Smooth muscle cell (in vitro differentiated cells): Measurements from ENCODE around the gene SLC27A4. TPM values are rescaled to one million over a fixed set of nuclear protein-coding genes. Genes with fewer than 3 reads are reported as not detected.
A peak's percentile ranks its signal among the peaks of the same experiment; 100 is the strongest.

Experiments
- DNase-seq: peaks from one replicate; lab custom pipeline; 2025; ENCODE audit not compliant: unreplicated experiment; lab: John Stamatoyannopoulos, UW
- H2AFZ ChIP-seq: fragments of 200-600 bp; sonication (generic); 2 replicates; pipeline ENCODE4 v1.6.0; 2016; ENCODE audit warnings: antibody characterized with exemption, low read depth, mild to moderate bottlenecking
- H3F3A ChIP-seq: fragments of 200-600 bp; sonication (generic); 2 replicates; pipeline ENCODE4 v1.6.0; 2017; ENCODE audit warnings: antibody characterized with exemption, low read depth
- H3K27ac ChIP-seq: fragments of 200-600 bp; sonication (generic); 2 replicates; pipeline ENCODE4 v1.5.1; 2016; ENCODE audit warnings: low read depth, mild to moderate bottlenecking
- H3K27me3 ChIP-seq: fragments of 200-600 bp; sonication (generic); 2 replicates; pipeline ENCODE4 v1.6.1; 2016; ENCODE audit warnings: low read depth, mild to moderate bottlenecking
- H3K36me3 ChIP-seq: fragments of 200-600 bp; sonication (generic); 2 replicates; pipeline ENCODE4 v1.5.1; 2016; ENCODE audit warnings: low read depth
- H3K4me1 ChIP-seq: fragments of 200-600 bp; sonication (generic); 2 replicates; pipeline ENCODE4 v1.5.1; 2016; ENCODE audit warnings: low read depth
- H3K4me2 ChIP-seq: fragments of 200-600 bp; sonication (generic); 2 replicates; pipeline ENCODE4 v1.6.0; 2016; ENCODE audit warnings: mild to moderate bottlenecking
- H3K4me3 ChIP-seq: fragments of 200-600 bp; sonication (generic); 2 replicates; pipeline ENCODE4 v1.5.1; 2016; ENCODE audit warnings: mild to moderate bottlenecking
- H3K79me2 ChIP-seq: fragments of 200-600 bp; sonication (generic); 2 replicates; pipeline ENCODE4 v1.6.0; 2016; ENCODE audit warnings: low read depth, mild to moderate bottlenecking
- H3K9ac ChIP-seq: fragments of 200-600 bp; sonication (generic); 2 replicates; pipeline ENCODE4 v1.6.0; 2016; ENCODE audit warnings: low read depth
- H3K9me3 ChIP-seq: fragments of 200-600 bp; sonication (generic); replicated peaks from 2 replicates; pipeline ENCODE4 v1.5.1; 2016; ENCODE audit warnings: low read depth
- H4K20me1 ChIP-seq: fragments of 200-600 bp; sonication (generic); 2 replicates; pipeline ENCODE4 v1.6.0; 2016; ENCODE audit warnings: low read depth
- WGBS: methylation state at CpG from one replicate; pipeline ENCODE4 v1.1.7; 2016; ENCODE audit warnings: low lambda C conversion rate; 5-methylcytosine and 5-hydroxymethylcytosine counted together
- polyA plus RNA-seq: library from polyadenylated mRNA; unstranded; fragments of >200 nt; fragmentation: Nextera tagmentation; extraction: Ambion mirVana; gene quantifications from 2 replicates; pipeline ENCODE4 v1.2.1, GENCODE V29; 2016
- total RNA-seq: library from RNA; depleted of rRNA; stranded (reverse); fragments of >200 nt; gene quantifications from 2 replicates; pipeline ENCODE4 v1.2.3, GENCODE V29; 2014
- TF ChIP-seq, protein P1 (sequence below): fragments of 200-600 bp; sonication (generic); IDR thresholded peaks from 2 replicates; pipeline ENCODE4 v1.5.1; 2017; ENCODE audit warnings: borderline replicate concordance, mild to moderate bottlenecking, antibody characterized with exemption; ENCODE audit not compliant: insufficient read depth, poor library complexity, severe bottlenecking

The SLC27A4 gene
- total and polyA plus RNA-seq, 2 experiments from 2014 or later = 10.3 to 10.4 TPM

DNA sequence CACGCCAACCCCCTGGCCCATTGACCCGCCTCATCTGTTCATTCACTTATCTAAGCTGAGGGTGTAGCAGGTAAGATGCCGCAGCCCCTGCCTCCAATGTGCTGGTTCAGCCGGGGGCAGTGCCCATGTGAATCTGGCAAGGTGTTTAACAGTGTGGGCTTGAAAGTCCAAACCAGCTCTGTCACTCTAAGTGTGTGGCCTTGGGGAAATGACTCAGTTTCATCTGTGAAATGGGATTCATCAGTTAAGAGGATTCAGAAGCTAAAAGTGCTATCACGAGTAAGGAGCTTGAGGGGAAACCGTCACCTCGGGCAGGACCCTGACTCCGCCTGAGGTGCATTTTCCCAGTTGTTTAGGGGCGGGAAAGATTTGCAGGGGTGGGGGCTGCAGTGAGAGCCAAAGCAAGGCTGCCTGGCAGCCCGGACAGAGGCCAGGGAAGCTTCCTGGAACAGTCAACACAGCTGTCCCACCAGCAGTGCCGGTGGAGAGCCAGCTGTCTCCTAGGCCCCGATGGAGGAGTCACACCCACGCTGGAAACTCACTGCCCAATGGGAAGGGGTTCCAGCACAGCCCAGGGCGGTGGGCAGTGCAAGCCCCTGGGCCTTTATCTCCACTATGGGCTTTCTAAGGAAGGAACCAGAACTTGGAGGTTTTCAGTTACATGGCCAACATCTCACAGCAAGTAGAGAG lies 21.1 kb downstream of the SLC27A4 start:
- Histone ChIP-seq H3K27me3 (no peaks in the 10 kb centered on the region), H2AFZ (peak overlapping the region; percentile 43), H3F3A (no peaks in the 10 kb centered on the region), H3K4me3 (peak overlapping the region; percentile 54), H3K79me2 (no peaks in the 10 kb centered on the region), H3K4me2 (peak overlapping the region; percentile 92), H3K4me1 (peaks cover 4% of the 10 kb centered on the region), H3K27ac (no peak overlapping the region), H3K9ac (no peak overlapping the region), H3K9me3 (no peaks in the 10 kb centered on the region), H3K36me3 (no peaks in the 10 kb centered on the region), H4K20me1 (no peaks in the 10 kb centered on the region)
- DNase-seq = no peak
- WGBS = 60% methylated on average over 14 of the region's 14 CpGs
- TF ChIP-seq, protein P1, sequence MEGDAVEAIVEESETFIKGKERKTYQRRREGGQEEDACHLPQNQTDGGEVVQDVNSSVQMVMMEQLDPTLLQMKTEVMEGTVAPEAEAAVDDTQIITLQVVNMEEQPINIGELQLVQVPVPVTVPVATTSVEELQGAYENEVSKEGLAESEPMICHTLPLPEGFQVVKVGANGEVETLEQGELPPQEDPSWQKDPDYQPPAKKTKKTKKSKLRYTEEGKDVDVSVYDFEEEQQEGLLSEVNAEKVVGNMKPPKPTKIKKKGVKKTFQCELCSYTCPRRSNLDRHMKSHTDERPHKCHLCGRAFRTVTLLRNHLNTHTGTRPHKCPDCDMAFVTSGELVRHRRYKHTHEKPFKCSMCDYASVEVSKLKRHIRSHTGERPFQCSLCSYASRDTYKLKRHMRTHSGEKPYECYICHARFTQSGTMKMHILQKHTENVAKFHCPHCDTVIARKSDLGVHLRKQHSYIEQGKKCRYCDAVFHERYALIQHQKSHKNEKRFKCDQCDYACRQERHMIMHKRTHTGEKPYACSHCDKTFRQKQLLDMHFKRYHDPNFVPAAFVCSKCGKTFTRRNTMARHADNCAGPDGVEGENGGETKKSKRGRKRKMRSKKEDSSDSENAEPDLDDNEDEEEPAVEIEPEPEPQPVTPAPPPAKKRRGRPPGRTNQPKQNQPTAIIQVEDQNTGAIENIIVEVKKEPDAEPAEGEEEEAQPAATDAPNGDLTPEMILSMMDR = no peak

DNA sequence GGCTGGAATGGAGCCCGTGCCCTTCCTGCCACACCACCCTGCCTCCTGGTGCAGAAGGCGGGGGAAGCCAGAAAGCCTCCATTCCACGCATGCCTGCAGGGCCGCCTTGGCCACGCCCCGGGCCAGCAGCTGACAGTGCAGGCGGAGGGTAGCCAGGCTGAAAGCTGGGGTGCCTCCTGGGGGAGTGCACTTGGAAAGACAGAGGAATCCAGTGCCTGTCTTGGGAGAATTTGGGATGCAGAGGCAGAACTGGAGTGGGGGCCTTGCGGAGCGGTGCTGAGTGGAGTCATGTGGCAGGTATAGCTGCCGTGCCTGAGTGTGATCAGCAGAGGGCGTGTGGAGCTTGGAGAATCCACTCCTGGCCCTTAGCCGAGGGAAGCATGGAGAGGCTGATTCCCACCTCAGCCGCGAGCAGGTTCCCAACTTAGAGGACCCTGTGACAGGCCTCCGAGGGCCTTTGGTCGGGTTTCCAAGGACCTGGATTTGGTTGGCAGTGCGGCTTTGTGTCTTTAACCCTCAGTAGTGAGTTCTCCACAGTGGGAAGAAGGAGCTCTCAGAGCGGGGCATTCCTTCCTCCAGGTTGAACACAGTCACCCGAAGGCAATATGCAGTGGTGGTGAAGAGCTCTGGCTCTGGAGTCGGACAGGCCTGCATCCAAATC lies 21.8 kb downstream of the SLC27A4 start:
- peak overlapping the region; percentile 92 for H3K4me2 ChIP-seq
- no peaks in the 10 kb centered on the region for H4K20me1 ChIP-seq
- H3F3A ChIP-seq = no peaks in the 10 kb centered on the region
- no peak overlapping the region for H3K27ac ChIP-seq
- peak; percentile 77 for DNase-seq
- H3K4me1 ChIP-seq = peaks cover 4% of the 10 kb centered on the region
- H3K27me3 ChIP-seq = no peaks in the 10 kb centered on the region
- WGBS = 15% methylated on average over 20 of the region's 20 CpGs
- H3K36me3 ChIP-seq = no peaks in the 10 kb centered on the region
- no peaks in the 10 kb centered on the region for H3K79me2 ChIP-seq
- H3K9me3 ChIP-seq = no peaks in the 10 kb centered on the region
- TF ChIP-seq, protein P1 = peak; percentile 83
- peak overlapping the region; percentile 54 for H3K4me3 ChIP-seq
- peak overlapping the region; percentile 43 for H2AFZ ChIP-seq
- H3K9ac ChIP-seq = no peak overlapping the region

DNA sequence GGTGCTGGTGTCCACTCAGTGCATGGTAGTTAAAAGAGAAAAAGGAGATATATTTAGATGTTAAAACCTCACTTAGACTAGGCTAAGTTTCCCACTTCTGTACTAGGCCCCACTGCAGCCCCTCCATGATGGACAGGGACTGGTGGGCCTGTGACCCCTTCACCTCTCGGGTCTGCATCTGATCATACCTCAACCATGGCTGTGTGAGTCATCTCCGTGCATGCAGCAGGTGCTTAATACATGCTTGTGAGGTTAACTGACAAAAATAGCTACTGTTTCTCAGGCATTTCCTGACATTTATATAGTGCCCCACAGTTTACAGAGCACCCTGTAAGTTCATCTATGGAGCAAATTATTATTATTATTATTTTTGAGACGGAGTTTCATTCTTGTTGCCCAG lies 22.4 kb downstream of the SLC27A4 start:
- DNase-seq = no peak
- Histone ChIP-seq H3K4me1 (peaks cover 4% of the 10 kb centered on the region), H3K27me3 (no peaks in the 10 kb centered on the region), H2AFZ (no peak overlapping the region), H3K4me2 (no peak overlapping the region), H4K20me1 (no peaks in the 10 kb centered on the region), H3K9ac (no peak overlapping the region), H3K79me2 (no peaks in the 10 kb centered on the region), H3K4me3 (no peak overlapping the region), H3K9me3 (no peaks in the 10 kb centered on the region), H3K36me3 (no peaks in the 10 kb centered on the region), H3K27ac (no peak overlapping the region), H3F3A (no peaks in the 10 kb centered on the region)
- 94% methylated on average over 3 of the region's 3 CpGs for WGBS
- TF ChIP-seq, protein P1 = no peak
